Measurements from ENCODE around the gene HOXD11. TPM values are rescaled to one million over a fixed set of nuclear protein-coding genes. Genes with fewer than 3 reads are reported as not detected.

The HOXD11 gene
- total RNA-seq, 1 donor: not detected

- peak; percentile 96 for DNase-seq (ENCODE audit: insufficient read length, low spot score, missing footprints)
- H2AFZ ChIP-seq (ENCODE audit: low read length): no peak within 1 kb of the TSS
- H4K20me1 ChIP-seq (ENCODE audit: insufficient read depth, low read length): no peaks in the 10 kb centered on the region
- peak within 1 kb of the TSS; percentile 46 for H3K4me3 ChIP-seq (ENCODE audit: insufficient read depth, low read length)
- peak; percentile 32 for TF ChIP-seq CTCF (IDR thresholded peaks at IDR 0.05; ENCODE audit: extremely low read depth, low read depth, low read length)
- H3K4me1 ChIP-seq (ENCODE audit: insufficient read depth, low read length): no peaks in the 10 kb centered on the region
- no peaks in the 10 kb centered on the region for H3K36me3 ChIP-seq (ENCODE audit: insufficient read depth, low read length)
- no peaks in the 10 kb centered on the region for H3K79me2 ChIP-seq (ENCODE audit: insufficient read depth, low read length)
- H3K9me3 ChIP-seq (ENCODE audit: low read depth, low read length): no peaks in the 10 kb centered on the region
- no peak within 1 kb of the TSS for H3K27ac ChIP-seq (ENCODE audit: low read depth, low read length)
- H3K4me2 ChIP-seq (ENCODE audit: insufficient read depth, low read length): peak within 1 kb of the TSS; percentile 58
- peaks cover 98% of the 10 kb centered on the region for H3K27me3 ChIP-seq (ENCODE audit: insufficient read depth, low read length)
These were observed 9.1 kb downstream of the HOXD11 start, which contains the start of gene HOXD10 for GRCh38 chr2:176115883-176116813. Gene HOXD10 (plus strand): TSS chr2:176116778. CDS start chr2:176116834, 56 bp downstream.

GRCh38 chr2:176117162-176117822 lies 10.2 kb downstream of the HOXD11 start:
- no peaks in the 10 kb centered on the region for H3K9me3 ChIP-seq (ENCODE audit: low read depth, low read length)
- H3K27me3 ChIP-seq (ENCODE audit: insufficient read depth, low read length): peaks cover 99% of the 10 kb centered on the region
- peak overlapping the region; percentile 19 for H3K4me3 ChIP-seq (ENCODE audit: insufficient read depth, low read length)
- peak overlapping the region; percentile 58 for H3K4me2 ChIP-seq (ENCODE audit: insufficient read depth, low read length)
- H3K27ac ChIP-seq (ENCODE audit: low read depth, low read length): no peak overlapping the region
- H4K20me1 ChIP-seq (ENCODE audit: insufficient read depth, low read length): no peaks in the 10 kb centered on the region
- no peaks in the 10 kb centered on the region for H3K79me2 ChIP-seq (ENCODE audit: insufficient read depth, low read length)
- TF ChIP-seq CTCF (IDR thresholded peaks at IDR 0.05; ENCODE audit: extremely low read depth, low read depth, low read length): no peak
- H2AFZ ChIP-seq (ENCODE audit: low read length): no peak overlapping the region
- no peaks in the 10 kb centered on the region for H3K36me3 ChIP-seq (ENCODE audit: insufficient read depth, low read length)
- DNase-seq (ENCODE audit: insufficient read length, low spot score, missing footprints): peak; percentile 81
- H3K4me1 ChIP-seq (ENCODE audit: insufficient read depth, low read length): peaks cover 1% of the 10 kb centered on the region

- Histone ChIP-seq H3K27ac (ENCODE audit: low read depth, low read length) (no peak overlapping the region), H3K4me3 (ENCODE audit: insufficient read depth, low read length) (no peak overlapping the region), H3K36me3 (ENCODE audit: insufficient read depth, low read length) (no peaks in the 10 kb centered on the region), H3K79me2 (ENCODE audit: insufficient read depth, low read length) (no peaks in the 10 kb centered on the region), H3K9me3 (ENCODE audit: low read depth, low read length) (no peaks in the 10 kb centered on the region), H2AFZ (ENCODE audit: low read length) (no peak overlapping the region), H3K4me2 (ENCODE audit: insufficient read depth, low read length) (peak overlapping the region; percentile 58), H4K20me1 (ENCODE audit: insufficient read depth, low read length) (no peaks in the 10 kb centered on the region), H3K4me1 (ENCODE audit: insufficient read depth, low read length) (peaks cover 6% of the 10 kb centered on the region), H3K27me3 (ENCODE audit: insufficient read depth, low read length) (peaks cover 99% of the 10 kb centered on the region)
- TF ChIP-seq CTCF (IDR thresholded peaks at IDR 0.05; ENCODE audit: extremely low read depth, low read depth, low read length): no peak
- DNase-seq (ENCODE audit: insufficient read length, low spot score, missing footprints): no peak
These were observed 10.8 kb downstream of the HOXD11 start for GRCh38 chr2:176117823-176118371.
